Natural killer cell (primary cell): Measurements from ENCODE around the gene FBXW2. TPM values are rescaled to one million over a fixed set of nuclear protein-coding genes. Genes with fewer than 3 reads are reported as not detected.

Experiments used
- ATAC-seq, 3 donors: fragments of 150-1000 bp in 2 of 3; fragments of 200-7000 bp in 1 of 3; cut with Tn5 transposase; 1 replicate in 1 of 3; 2 replicates in 2 of 3; pipeline ENCODE4 v1.10.0; 2021; ENCODE audit warnings: mild to moderate bottlenecking in 2 of 3, moderate library complexity in 2 of 3
- DNase-seq, 2 donors: peaks; one replicate each; pipeline versions ENCODE4 v3.0.0 to v3.0.0-alpha.2; 2013 to 2021; ENCODE audit warnings: mixed read lengths in 1 of 2
- H3K27ac ChIP-seq: one replicate; pipeline ENCODE4 v1.5.1; 2013; ENCODE audit warnings: mild to moderate bottlenecking, low read length
- H3K27me3 ChIP-seq: one replicate; pipeline ENCODE4 v1.6.1; 2013; ENCODE audit warnings: low read length; ENCODE audit not compliant: control insufficient read depth, insufficient read depth
- H3K36me3 ChIP-seq: one replicate; pipeline ENCODE4 v1.6.1; 2013; ENCODE audit warnings: low read length; ENCODE audit not compliant: control insufficient read depth, insufficient read depth
- H3K4me1 ChIP-seq: one replicate; pipeline ENCODE4 v1.6.1; 2013; ENCODE audit warnings: low read length; ENCODE audit not compliant: control insufficient read depth, insufficient read depth
- H3K4me3 ChIP-seq: one replicate; pipeline ENCODE4 v1.5.1; 2013; ENCODE audit warnings: low read length
- H3K9me3 ChIP-seq: one replicate; pipeline ENCODE4 v1.6.1; 2013; ENCODE audit warnings: low read length; ENCODE audit not compliant: control insufficient read depth, insufficient read depth
- H3K27ac Mint-ChIP-seq, 2 donors: one replicate each; pipeline ENCODE4 v1.8.0; 2022; ENCODE audit warnings: mild to moderate bottlenecking in 2 of 2, mixed read lengths in 2 of 2, moderate library complexity in 1 of 2
- H3K27me3 Mint-ChIP-seq, 2 donors: one replicate each; pipeline ENCODE4 v1.8.0; 2022; ENCODE audit warnings: low read depth in 2 of 2, mixed read lengths in 2 of 2
- H3K36me3 Mint-ChIP-seq: one replicate; pipeline ENCODE4 v1.8.0; 2022; ENCODE audit warnings: mixed read lengths
- H3K4me1 Mint-ChIP-seq, 2 donors: one replicate each; pipeline ENCODE4 v1.8.0; 2022; ENCODE audit warnings: mixed read lengths in 2 of 2
- H3K4me3 Mint-ChIP-seq: one replicate; pipeline ENCODE4 v1.8.0; 2022; ENCODE audit warnings: mild to moderate bottlenecking, moderate library complexity, mixed read lengths
- H3K9me3 Mint-ChIP-seq, 2 donors: one replicate each; pipeline ENCODE4 v1.8.0; 2022; ENCODE audit warnings: mixed read lengths in 2 of 2
- CTCF ChIP-seq: fragments of 200-600 bp; IDR thresholded peaks from one replicate; pipeline ENCODE4 v1.8.0; 2022; ENCODE audit warnings: antibody characterized with exemption
- WGBS: methylation state at CpG from one replicate; pipeline ENCODE4 v1.1.7; 2013; ENCODE audit warnings: missing lambda C conversion rate; ENCODE audit not compliant: insufficient coverage; 5-methylcytosine and 5-hydroxymethylcytosine counted together
- intact Hi-C: fragments of 100-400 bp; cut with micrococcal nuclease; formaldehyde crosslinking; loops from one replicate; pipeline ENCODE4 v1.14.2; 2022
- total RNA-seq, 4 donors: library from RNA; stranded (reverse); fragments of 120-200 nt in 1 of 4; gene quantifications; one replicate each; pipeline versions ENCODE4 v1.2.3 to v1.2.4, GENCODE V29; 2013 to 2022

FBXW2 gene
- total RNA-seq, 3 donors from 2014 or later (not counting 1 experiment from before 2014, with no cell fraction given): 88.3 to 122 (median 92.6) TPM

DNA sequence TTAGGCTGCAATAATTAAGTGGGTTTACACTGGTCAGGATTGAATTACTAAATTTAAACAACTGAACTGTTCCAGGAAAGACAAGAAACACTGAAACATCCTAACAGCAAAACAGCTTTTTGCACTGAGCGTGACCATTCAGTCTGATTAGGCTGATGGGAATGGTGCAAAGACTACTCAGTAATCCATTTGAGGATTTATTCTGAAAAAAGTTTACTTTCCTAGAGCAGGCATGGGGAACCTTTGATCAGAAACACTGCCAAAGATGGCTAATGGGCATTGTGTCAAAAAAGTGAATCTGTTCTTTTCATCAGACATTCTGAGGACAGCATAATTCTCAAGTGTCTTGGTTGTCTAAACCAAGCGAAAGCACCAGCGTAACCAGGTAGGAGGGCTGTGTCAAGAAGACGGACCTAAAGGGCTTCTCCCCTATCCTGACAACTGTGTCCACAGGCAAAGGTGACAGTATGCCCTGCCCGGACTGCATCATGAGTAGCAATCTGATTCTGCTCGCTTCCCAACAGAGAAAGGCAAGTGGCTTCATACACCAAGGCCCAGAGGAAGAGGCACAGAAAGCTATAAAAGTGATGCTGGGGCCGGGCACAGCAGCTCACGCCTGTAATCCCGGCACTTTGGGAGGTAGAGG is 33.3 kb downstream of the FBXW2 start:
- Histone ChIP-seq H3K36me3 (peaks cover 41% of the 10 kb centered on the region), H3K27me3 (no peaks in the 10 kb centered on the region), H3K9me3 (no peaks in the 10 kb centered on the region), H3K4me1 (no peaks in the 10 kb centered on the region), H3K4me3 (no peak overlapping the region), H3K27ac (no peak overlapping the region)
- Mint-ChIP-seq H3K27ac (no peak overlapping the region), H3K9me3 (no peaks in the 10 kb centered on the region), H3K36me3 (peaks cover 5% of the 10 kb centered on the region), H3K4me1 (peaks cover 0 to 5% of the 10 kb centered on the region in 2 donors), H3K4me3 (no peak overlapping the region), H3K27me3 (no peaks in the 10 kb centered on the region)
- no peak for TF ChIP-seq CTCF
- DNase-seq (no peak), ATAC-seq (no peak)
- 98% methylated on average over 9 of the region's 9 CpGs for whole genome bisulfite sequencing
- intact Hi-C loops: no loop called here

DNA sequence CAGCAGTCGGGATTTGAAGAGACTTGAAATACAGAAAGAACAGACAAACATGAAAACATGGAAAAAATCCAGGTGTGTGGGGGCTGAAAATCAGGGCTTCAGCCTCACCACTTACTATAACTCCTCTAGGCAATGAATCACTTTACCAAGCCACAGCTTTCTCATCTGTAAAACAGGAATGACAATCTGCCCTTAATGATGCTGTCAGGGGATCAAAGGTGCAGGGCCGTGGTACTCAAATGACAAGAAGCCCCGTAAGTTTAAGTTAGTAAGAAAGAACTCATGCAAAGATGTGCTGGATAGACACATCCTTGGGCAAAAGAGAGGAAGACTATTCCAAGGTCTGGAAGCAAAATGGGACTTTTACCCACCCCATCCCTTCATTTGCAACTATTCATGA is 34.7 kb downstream of the FBXW2 start:
- no peak overlapping the region for H3K27ac ChIP-seq
- H3K27ac Mint-ChIP-seq: no peak overlapping the region

DNA sequence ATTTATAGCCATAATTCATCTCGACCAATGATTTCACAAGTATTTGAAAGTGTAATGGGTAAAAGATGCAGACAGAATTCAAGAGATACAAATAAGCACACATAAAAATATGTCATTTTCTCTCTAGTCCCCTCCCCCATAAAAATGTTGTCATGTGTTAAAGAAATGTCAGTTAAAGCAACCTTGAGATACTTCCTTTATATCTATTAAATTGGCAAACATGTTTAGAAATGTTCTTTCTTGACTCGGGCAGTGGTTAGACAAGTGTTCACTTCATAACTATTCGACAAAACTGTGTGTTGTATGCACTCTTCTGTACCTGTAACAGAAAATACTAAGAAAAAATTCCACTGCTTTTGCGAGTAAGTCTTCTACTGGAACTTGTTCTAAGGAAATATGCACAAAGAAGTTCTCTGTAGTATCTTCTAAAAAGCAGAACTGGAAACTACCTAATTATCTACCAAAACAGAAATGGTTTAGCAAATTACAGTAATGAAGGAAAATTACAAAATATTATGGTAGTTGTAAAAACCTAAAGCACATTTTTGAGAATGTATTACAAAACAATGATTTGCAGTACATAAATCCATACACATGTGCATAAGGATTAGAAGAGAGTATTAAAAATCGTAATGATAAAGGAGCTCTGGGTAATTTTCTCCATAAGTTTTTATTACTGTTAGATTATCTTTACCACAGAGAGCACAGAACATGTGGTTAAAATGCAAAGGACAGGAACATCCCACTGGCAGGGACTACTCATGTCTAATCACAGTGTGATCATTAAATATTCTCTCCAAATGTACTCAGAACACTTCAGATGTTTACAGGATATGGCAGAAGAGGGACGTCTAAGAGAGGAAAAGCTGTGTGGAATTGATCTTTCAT is 35.9 kb downstream of the FBXW2 start:
- Mint-ChIP-seq H3K27ac (peak overlapping the region; percentile 10 to 36), H3K36me3 (peaks cover 5% of the 10 kb centered on the region), H3K4me1 (peaks cover 0 to 5% of the 10 kb centered on the region in 2 donors), H3K9me3 (no peaks in the 10 kb centered on the region), H3K4me3 (no peak overlapping the region), H3K27me3 (no peaks in the 10 kb centered on the region)
- no peaks in the 10 kb centered on the region for H3K4me1 ChIP-seq
- ATAC-seq: no peak
- peaks cover 18% of the 10 kb centered on the region for H3K36me3 ChIP-seq
- H3K9me3 ChIP-seq: no peaks in the 10 kb centered on the region
- H3K27ac ChIP-seq: no peak overlapping the region
- no peak for DNase-seq
- intact Hi-C loops: no loop called here
- 39% methylated on average over 3 of the region's 6 CpGs for WGBS
- no peak for TF ChIP-seq CTCF
- H3K27me3 ChIP-seq: no peaks in the 10 kb centered on the region
- H3K4me3 ChIP-seq: no peak overlapping the region

More for the DNA sequence above, 34.7 kb downstream of the FBXW2 start:
- DNase-seq (no peak), ATAC-seq (no peak)
- Histone ChIP-seq H3K9me3 (no peaks in the 10 kb centered on the region), H3K36me3 (peaks cover 28% of the 10 kb centered on the region), H3K4me1 (no peaks in the 10 kb centered on the region), H3K27me3 (no peaks in the 10 kb centered on the region), H3K4me3 (no peak overlapping the region)
- 92% methylated on average over 3 of the region's 3 CpGs for WGBS
- TF ChIP-seq CTCF: no peak
- H3K4me1 Mint-ChIP-seq: peaks cover 0 to 5% of the 10 kb centered on the region in 2 donors
- intact Hi-C loops: no loop called here
- peaks cover 5% of the 10 kb centered on the region for H3K36me3 Mint-ChIP-seq
- H3K27me3 Mint-ChIP-seq: no peaks in the 10 kb centered on the region
- no peaks in the 10 kb centered on the region for H3K9me3 Mint-ChIP-seq
- H3K4me3 Mint-ChIP-seq: no peak overlapping the region
